Measurements from ENCODE around the gene TMEM273.

DNA sequence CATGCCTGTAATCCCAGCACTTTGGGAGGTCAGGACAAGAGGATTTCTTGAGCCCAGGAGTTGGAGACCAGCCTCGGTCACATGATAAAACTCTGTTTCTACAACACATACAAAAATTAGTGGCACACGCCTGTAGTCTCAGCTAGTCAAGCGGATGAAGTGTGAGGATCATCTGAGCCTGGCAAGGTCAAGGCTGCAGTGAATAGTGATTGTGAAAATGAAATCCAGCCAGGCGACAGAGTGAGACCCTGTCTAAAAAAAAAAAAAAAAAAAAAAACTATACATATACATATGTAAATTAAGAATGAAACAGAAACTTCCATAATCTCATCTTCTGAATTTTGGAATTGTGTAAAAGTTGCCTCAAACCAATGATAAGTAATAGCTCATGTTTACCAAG, 36.2 kb downstream of the TMEM273 start:
- TF ChIP-seq, protein P1, sequence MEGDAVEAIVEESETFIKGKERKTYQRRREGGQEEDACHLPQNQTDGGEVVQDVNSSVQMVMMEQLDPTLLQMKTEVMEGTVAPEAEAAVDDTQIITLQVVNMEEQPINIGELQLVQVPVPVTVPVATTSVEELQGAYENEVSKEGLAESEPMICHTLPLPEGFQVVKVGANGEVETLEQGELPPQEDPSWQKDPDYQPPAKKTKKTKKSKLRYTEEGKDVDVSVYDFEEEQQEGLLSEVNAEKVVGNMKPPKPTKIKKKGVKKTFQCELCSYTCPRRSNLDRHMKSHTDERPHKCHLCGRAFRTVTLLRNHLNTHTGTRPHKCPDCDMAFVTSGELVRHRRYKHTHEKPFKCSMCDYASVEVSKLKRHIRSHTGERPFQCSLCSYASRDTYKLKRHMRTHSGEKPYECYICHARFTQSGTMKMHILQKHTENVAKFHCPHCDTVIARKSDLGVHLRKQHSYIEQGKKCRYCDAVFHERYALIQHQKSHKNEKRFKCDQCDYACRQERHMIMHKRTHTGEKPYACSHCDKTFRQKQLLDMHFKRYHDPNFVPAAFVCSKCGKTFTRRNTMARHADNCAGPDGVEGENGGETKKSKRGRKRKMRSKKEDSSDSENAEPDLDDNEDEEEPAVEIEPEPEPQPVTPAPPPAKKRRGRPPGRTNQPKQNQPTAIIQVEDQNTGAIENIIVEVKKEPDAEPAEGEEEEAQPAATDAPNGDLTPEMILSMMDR (conservative IDR thresholded peaks at IDR 0.05): no peak
- no peak for TF ChIP-seq ZFX (IDR thresholded peaks at IDR 0.05)

Data from C4-2B (cell line).